SK-N-SH treated with all-trans-retinoic acid at 6 μM for 48 hours (cell line): ENCODE data around the gene SRCAP.
"Not testable (repeated sequence)": the region's sequence is repeated elsewhere in the genome, so short reads cannot be mapped to it uniquely, and the experiment has no call there.

Experiments
- CREB5 ChIP-seq: fragments of 250-450 bp; sonication (Bioruptor Pico); IDR thresholded peaks from 2 replicates; pipeline ENCODE4 v1.5.1; 2020; ENCODE audit warnings: low read depth, mild to moderate bottlenecking, moderate library complexity
- ESRRG ChIP-seq: fragments of 250-450 bp; sonication (Bioruptor Pico); IDR thresholded peaks from 2 replicates; pipeline ENCODE4 v1.6.1; 2021; ENCODE audit warnings: mild to moderate bottlenecking
- PPARA ChIP-seq: fragments of 250-450 bp; sonication (Bioruptor Pico); IDR thresholded peaks from 2 replicates; pipeline ENCODE4 v1.5.0; 2020; ENCODE audit warnings: mild to moderate bottlenecking, borderline replicate concordance
- SNAI2 ChIP-seq: fragments of 250-450 bp; sonication (Bioruptor Pico); IDR thresholded peaks from 2 replicates; pipeline ENCODE4 v1.5.0; 2020; ENCODE audit warnings: mild to moderate bottlenecking, moderate library complexity
- ZFP30 ChIP-seq: fragments of 450-650 bp; formaldehyde crosslinking; IDR thresholded peaks from 2 replicates; pipeline ENCODE4 v1.5.0; 2022; ENCODE audit warnings: mild to moderate bottlenecking, moderate library complexity

GRCh38 chr16:30696646-30697045 lies 2.3 kb upstream of the SRCAP start:
- not testable (repeated sequence) for TF ChIP-seq ESRRG (CRISPR knock-in tag); PPARA (CRISPR knock-in tag); CREB5 (CRISPR knock-in tag); SNAI2 (CRISPR knock-in tag); ZFP30
